ENCODE measurements around the gene CD19. TPM values are rescaled to one million over a fixed set of nuclear protein-coding genes. Genes with fewer than 3 reads are reported as not detected.

Gene CD19
- total RNA-seq, 6 donors from 2014 or later = 0.46 to 1.4 (median 0.89) TPM; not detected in 1

DNA sequence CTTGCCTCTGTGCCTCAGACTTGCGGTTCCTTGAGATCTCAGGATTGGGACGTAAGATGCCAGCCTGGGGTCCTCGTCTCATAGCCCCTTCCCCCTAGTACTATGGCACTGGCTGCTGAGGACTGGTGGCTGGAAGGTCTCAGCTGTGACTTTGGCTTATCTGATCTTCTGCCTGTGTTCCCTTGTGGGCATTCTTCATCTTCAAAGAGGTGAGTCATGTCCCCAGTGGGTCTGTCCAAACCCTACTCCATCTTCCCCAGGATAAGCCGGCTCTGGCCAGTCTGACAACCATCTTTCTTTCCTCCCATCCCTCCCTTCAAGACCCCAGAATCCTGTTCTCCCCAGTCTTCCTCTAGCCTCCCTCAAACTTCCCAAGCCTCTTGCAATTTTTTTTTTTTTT is 3.6 kb downstream of the CD19 start:
- TF ChIP-seq, protein P1, sequence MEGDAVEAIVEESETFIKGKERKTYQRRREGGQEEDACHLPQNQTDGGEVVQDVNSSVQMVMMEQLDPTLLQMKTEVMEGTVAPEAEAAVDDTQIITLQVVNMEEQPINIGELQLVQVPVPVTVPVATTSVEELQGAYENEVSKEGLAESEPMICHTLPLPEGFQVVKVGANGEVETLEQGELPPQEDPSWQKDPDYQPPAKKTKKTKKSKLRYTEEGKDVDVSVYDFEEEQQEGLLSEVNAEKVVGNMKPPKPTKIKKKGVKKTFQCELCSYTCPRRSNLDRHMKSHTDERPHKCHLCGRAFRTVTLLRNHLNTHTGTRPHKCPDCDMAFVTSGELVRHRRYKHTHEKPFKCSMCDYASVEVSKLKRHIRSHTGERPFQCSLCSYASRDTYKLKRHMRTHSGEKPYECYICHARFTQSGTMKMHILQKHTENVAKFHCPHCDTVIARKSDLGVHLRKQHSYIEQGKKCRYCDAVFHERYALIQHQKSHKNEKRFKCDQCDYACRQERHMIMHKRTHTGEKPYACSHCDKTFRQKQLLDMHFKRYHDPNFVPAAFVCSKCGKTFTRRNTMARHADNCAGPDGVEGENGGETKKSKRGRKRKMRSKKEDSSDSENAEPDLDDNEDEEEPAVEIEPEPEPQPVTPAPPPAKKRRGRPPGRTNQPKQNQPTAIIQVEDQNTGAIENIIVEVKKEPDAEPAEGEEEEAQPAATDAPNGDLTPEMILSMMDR (IDR thresholded peaks at IDR 0.05) = no peak
- no peak for TF ChIP-seq EP300 (IDR thresholded peaks at IDR 0.05)
- TF ChIP-seq POLR2AphosphoS5 (IDR thresholded peaks at IDR 0.05) = no peak
- TF ChIP-seq POLR2A (IDR thresholded peaks at IDR 0.05) = no peak
- H3K27me3 ChIP-seq = no peaks in the 10 kb centered on the region
- no peak for ATAC-seq (ENCODE audit: low FRiP score in 2 of 2)
- H3K4me1 ChIP-seq = peaks cover 0 to 14% (median 7%) of the 10 kb centered on the region in 4 donors
- H3K4me3 ChIP-seq = no peak overlapping the region
- DNase-seq = no peak
- no peaks in the 10 kb centered on the region for H3K9me3 ChIP-seq
- H3K36me3 ChIP-seq = no peaks in the 10 kb centered on the region
- 96 to 97% methylated on average over 1 to 4 of the region's 4 CpGs for WGBS, 2 donors
- H3K27ac ChIP-seq = no peak overlapping the region

- 32 to 33% methylated on average over 36 of the region's 36 CpGs for WGBS, 2 donors
- TF ChIP-seq, protein P1 (IDR thresholded peaks at IDR 0.05) = no peak
- TF ChIP-seq POLR2AphosphoS5 (IDR thresholded peaks at IDR 0.05) (no peak), POLR2A (IDR thresholded peaks at IDR 0.05) (no peak), EP300 (IDR thresholded peaks at IDR 0.05) (no peak)
- Histone ChIP-seq H3K4me1 (peaks cover 0 to 14% (median 7%) of the 10 kb centered on the region in 4 donors), H3K36me3 (no peaks in the 10 kb centered on the region), H3K27me3 (no peaks in the 10 kb centered on the region), H3K4me3 (peak overlapping the region in 3 of 4 donors; percentile 25 to 43 (median 35)), H3K9me3 (no peaks in the 10 kb centered on the region), H3K27ac (peak overlapping the region in 1 of 4 donors; percentile 30)
- DNase-seq (peak; percentile 94), ATAC-seq (ENCODE audit: low FRiP score in 2 of 2) (peak; percentile 95 to 99)
Observed at GRCh38 chr16:28935924-28936783, 4.4 kb downstream of the CD19 start.

GRCh38 chr16:28936784-28937155 is 5.0 kb downstream of the CD19 start:
- Histone ChIP-seq H3K4me1 (peaks cover 0 to 14% (median 7%) of the 10 kb centered on the region in 4 donors), H3K4me3 (peak overlapping the region in 3 of 4 donors; percentile 25 to 43 (median 35)), H3K27ac (no peak overlapping the region), H3K27me3 (no peaks in the 10 kb centered on the region), H3K9me3 (no peaks in the 10 kb centered on the region), H3K36me3 (no peaks in the 10 kb centered on the region)
- WGBS, 2 donors = 76 to 77% methylated on average over 25 to 26 of the region's 26 CpGs
- DNase-seq = no peak
- TF ChIP-seq, protein P1 (IDR thresholded peaks at IDR 0.05) = no peak
- no peak for TF ChIP-seq POLR2AphosphoS5 (IDR thresholded peaks at IDR 0.05)
- no peak for TF ChIP-seq POLR2A (IDR thresholded peaks at IDR 0.05)
- TF ChIP-seq EP300 (IDR thresholded peaks at IDR 0.05) = no peak
- ATAC-seq (ENCODE audit: low FRiP score in 2 of 2) = peak in 1 of 2 donors; percentile 7

DNA sequence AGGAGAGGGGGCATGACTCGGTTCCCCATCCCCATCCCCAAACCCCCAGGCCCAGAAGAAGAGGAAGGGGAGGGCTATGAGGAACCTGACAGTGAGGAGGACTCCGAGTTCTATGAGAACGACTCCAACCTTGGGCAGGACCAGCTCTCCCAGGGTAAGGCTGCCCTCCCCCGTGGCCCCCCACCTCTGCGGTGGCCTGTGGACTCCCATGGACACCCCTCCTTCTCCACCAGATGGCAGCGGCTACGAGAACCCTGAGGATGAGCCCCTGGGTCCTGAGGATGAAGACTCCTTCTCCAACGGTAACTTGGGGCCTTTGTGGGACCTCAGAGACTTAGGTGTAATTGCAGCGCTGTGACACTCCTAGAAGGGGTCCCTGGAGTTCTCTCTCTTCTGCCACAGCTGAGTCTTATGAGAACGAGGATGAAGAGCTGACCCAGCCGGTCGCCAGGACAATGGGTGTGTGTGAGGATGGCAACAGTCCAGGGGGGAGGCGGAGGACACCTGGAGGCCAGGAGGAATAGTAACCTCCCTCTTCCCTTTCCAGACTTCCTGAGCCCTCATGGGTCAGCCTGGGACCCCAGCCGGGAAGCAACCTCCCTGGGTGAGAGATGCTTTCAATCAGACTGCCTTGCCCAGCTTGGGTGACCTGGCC is 5.6 kb downstream of the CD19 start:
- H3K4me1 ChIP-seq = peaks cover 0 to 14% (median 7%) of the 10 kb centered on the region in 4 donors
- H3K27me3 ChIP-seq = no peaks in the 10 kb centered on the region
- no peak overlapping the region for H3K4me3 ChIP-seq
- no peaks in the 10 kb centered on the region for H3K36me3 ChIP-seq
- ATAC-seq (ENCODE audit: low FRiP score in 2 of 2) (no peak), DNase-seq (no peak)
- no peak overlapping the region for H3K27ac ChIP-seq
- TF ChIP-seq EP300 (IDR thresholded peaks at IDR 0.05) (no peak), POLR2A (IDR thresholded peaks at IDR 0.05) (no peak), POLR2AphosphoS5 (IDR thresholded peaks at IDR 0.05) (no peak)
- TF ChIP-seq, protein P1 (IDR thresholded peaks at IDR 0.05) = no peak
- WGBS, 2 donors = 82 to 94% methylated on average over 11 of the region's 14 CpGs
- no peaks in the 10 kb centered on the region for H3K9me3 ChIP-seq

Measured in upper lobe of left lung (tissue), 6 donors.